Muscle of leg (tissue), 11 donors: Measurements from ENCODE around the gene F2. TPM values are rescaled to one million over a fixed set of nuclear protein-coding genes. Genes with fewer than 3 reads are reported as not detected.

Experiments
- DNase-seq: peaks from one replicate; pipeline ENCODE4 v3.0.0; 2013
- H3K27ac ChIP-seq: one replicate; pipeline ENCODE4 v1.5.1; 2013; ENCODE audit warnings: mild to moderate bottlenecking, low read length, control low read depth
- H3K27me3 ChIP-seq: one replicate; pipeline ENCODE4 v1.6.1; 2013; ENCODE audit warnings: low read length; ENCODE audit not compliant: control insufficient read depth, insufficient read depth
- H3K36me3 ChIP-seq: one replicate; pipeline ENCODE4 v1.6.1; 2013; ENCODE audit warnings: low read length; ENCODE audit not compliant: control insufficient read depth, insufficient read depth
- H3K4me1 ChIP-seq: one replicate; pipeline ENCODE4 v1.6.1; 2013; ENCODE audit warnings: low read length; ENCODE audit not compliant: control insufficient read depth, insufficient read depth
- H3K4me3 ChIP-seq: one replicate; pipeline ENCODE4 v1.5.1; 2013; ENCODE audit warnings: low read length, control low read depth
- H3K9me3 ChIP-seq: replicated peaks from 2 replicates; pipeline ENCODE4 v1.6.1; 2013; ENCODE audit warnings: low read depth, low read length; ENCODE audit not compliant: control insufficient read depth
- WGBS: methylation state at CpG from one replicate; pipeline ENCODE4 v1.1.5; 2013; ENCODE audit warnings: missing lambda C conversion rate; ENCODE audit not compliant: insufficient coverage; 5-methylcytosine and 5-hydroxymethylcytosine counted together
- polyA plus RNA-seq, 8 donors: library from polyadenylated mRNA; unstranded; fragments of 120-200 nt; gene quantifications; one replicate each; pipeline versions ENCODE4 v1.2.1 to v1.2.3, GENCODE V29; 2013; ENCODE audit warnings: inconsistent platforms in 1 of 8, low replicate concordance in 1 of 8; ENCODE audit not compliant: insufficient read length in 8 of 8, insufficient read depth in 1 of 8
- total RNA-seq: library from RNA; stranded (reverse); fragments of 120-200 nt; gene quantifications from one replicate; pipeline ENCODE4 v1.2.4, GENCODE V29; 2013

Gene F2
- total and polyA plus RNA-seq, 9 donors = 0.13 to 1.4 (median 0.41) TPM; not detected in 6

- DNase-seq = no peak
- H3K9me3 ChIP-seq = no peaks in the 10 kb centered on the region
- H3K27me3 ChIP-seq = no peaks in the 10 kb centered on the region
- no peak overlapping the region for H3K27ac ChIP-seq
- H3K4me1 ChIP-seq = no peaks in the 10 kb centered on the region
- H3K36me3 ChIP-seq = peaks cover 71% of the 10 kb centered on the region
- no CpG with 5 or more reads among the region's 3 CpGs for WGBS
- no peak overlapping the region for H3K4me3 ChIP-seq
Measured at GRCh38 chr11:46684367-46684766, 34.6 kb upstream of the F2 start.

- WGBS = 87% methylated on average over 11 of the region's 15 CpGs
- Histone ChIP-seq H3K9me3 (no peaks in the 10 kb centered on the region), H3K27ac (no peak overlapping the region), H3K36me3 (peaks cover 62% of the 10 kb centered on the region), H3K4me3 (no peak overlapping the region), H3K27me3 (no peaks in the 10 kb centered on the region), H3K4me1 (no peaks in the 10 kb centered on the region)
- no peak for DNase-seq
Measured at GRCh38 chr11:46686886-46687795, 31.9 kb upstream of the F2 start.

- no peaks in the 10 kb centered on the region for H3K9me3 ChIP-seq
- H3K36me3 ChIP-seq = peaks cover 72% of the 10 kb centered on the region
- no CpG with 5 or more reads among the region's 1 CpG for WGBS
- H3K4me3 ChIP-seq = no peak overlapping the region
- no peak overlapping the region for H3K27ac ChIP-seq
- no peak for DNase-seq
- H3K4me1 ChIP-seq = peaks cover 19% of the 10 kb centered on the region
- H3K27me3 ChIP-seq = no peaks in the 10 kb centered on the region
Measured at GRCh38 chr11:46690702-46691101, 28.3 kb upstream of the F2 start.

- Histone ChIP-seq H3K4me3 (no peak overlapping the region), H3K9me3 (no peaks in the 10 kb centered on the region), H3K4me1 (peaks cover 37% of the 10 kb centered on the region), H3K27ac (no peak overlapping the region), H3K36me3 (peaks cover 62% of the 10 kb centered on the region), H3K27me3 (no peaks in the 10 kb centered on the region)
- DNase-seq = no peak
- no CpG with 5 or more reads among the region's 4 CpGs for WGBS
Measured at GRCh38 chr11:46692450-46692849, 26.6 kb upstream of the F2 start.

GRCh38 chr11:46693597-46694012 lies 25.4 kb upstream of the F2 start:
- Histone ChIP-seq H3K36me3 (peaks cover 52% of the 10 kb centered on the region), H3K27me3 (no peaks in the 10 kb centered on the region), H3K4me3 (no peak overlapping the region), H3K27ac (peak overlapping the region; percentile 33), H3K9me3 (no peaks in the 10 kb centered on the region), H3K4me1 (peaks cover 47% of the 10 kb centered on the region)
- DNase-seq = no peak
- 70% methylated on average over 2 of the region's 2 CpGs for WGBS

- WGBS = 67% methylated on average over 6 of the region's 6 CpGs
- DNase-seq = no peak
- peak overlapping the region; percentile 33 for H3K27ac ChIP-seq
- peaks cover 51% of the 10 kb centered on the region for H3K36me3 ChIP-seq
- peaks cover 49% of the 10 kb centered on the region for H3K4me1 ChIP-seq
- no peaks in the 10 kb centered on the region for H3K9me3 ChIP-seq
- no peaks in the 10 kb centered on the region for H3K27me3 ChIP-seq
- H3K4me3 ChIP-seq = no peak overlapping the region
Measured at GRCh38 chr11:46694072-46694471, 24.9 kb upstream of the F2 start.

GRCh38 chr11:46694607-46695006 lies 24.4 kb upstream of the F2 start:
- Histone ChIP-seq H3K4me3 (no peak overlapping the region), H3K27me3 (no peaks in the 10 kb centered on the region), H3K27ac (no peak overlapping the region), H3K4me1 (peaks cover 54% of the 10 kb centered on the region), H3K36me3 (peaks cover 50% of the 10 kb centered on the region), H3K9me3 (no peaks in the 10 kb centered on the region)
- DNase-seq = no peak
- WGBS = 79% methylated on average over 7 of the region's 7 CpGs

- peaks cover 57% of the 10 kb centered on the region for H3K4me1 ChIP-seq
- no peak for DNase-seq
- H3K9me3 ChIP-seq = no peaks in the 10 kb centered on the region
- no peak overlapping the region for H3K4me3 ChIP-seq
- peaks cover 44% of the 10 kb centered on the region for H3K36me3 ChIP-seq
- H3K27me3 ChIP-seq = no peaks in the 10 kb centered on the region
- H3K27ac ChIP-seq = peak overlapping the region; percentile 69
- WGBS = 87% methylated on average over 11 of the region's 12 CpGs
Measured at GRCh38 chr11:46695345-46696211, 23.4 kb upstream of the F2 start.

- H3K4me3 ChIP-seq = no peak overlapping the region
- H3K9me3 ChIP-seq = no peaks in the 10 kb centered on the region
- 86% methylated on average over 8 of the region's 11 CpGs for WGBS
- peaks cover 38% of the 10 kb centered on the region for H3K36me3 ChIP-seq
- H3K4me1 ChIP-seq = peaks cover 57% of the 10 kb centered on the region
- no peaks in the 10 kb centered on the region for H3K27me3 ChIP-seq
- H3K27ac ChIP-seq = peak overlapping the region; percentile 69
- DNase-seq = peak; percentile 87
Measured at GRCh38 chr11:46696212-46696558, 22.8 kb upstream of the F2 start.

- WGBS = 69% methylated on average over 3 of the region's 3 CpGs
- Histone ChIP-seq H3K36me3 (peaks cover 31% of the 10 kb centered on the region), H3K27ac (no peak overlapping the region), H3K27me3 (no peaks in the 10 kb centered on the region), H3K9me3 (no peaks in the 10 kb centered on the region), H3K4me1 (peaks cover 65% of the 10 kb centered on the region), H3K4me3 (no peak overlapping the region)
- no peak for DNase-seq
Measured at GRCh38 chr11:46697303-46697702, 21.7 kb upstream of the F2 start.
